HFFc6 (cell line): Measurements from ENCODE around the gene ELFN1. TPM values are rescaled to one million over a fixed set of nuclear protein-coding genes. Genes with fewer than 3 reads are reported as not detected.

Source experiments
- DNase-seq: peaks from one replicate; pipeline ENCODE4 v3.0.0-alpha.2; 2018
- H3K27ac Mint-ChIP-seq: 2 replicates; pipeline ENCODE4 v1.8.0; 2020; ENCODE audit warnings: mild to moderate bottlenecking, mixed read lengths
- H3K27me3 Mint-ChIP-seq: 2 replicates; pipeline ENCODE4 v1.8.0; 2021; ENCODE audit warnings: mild to moderate bottlenecking, moderate library complexity, mixed read lengths; ENCODE audit not compliant: insufficient read depth
- H3K36me3 Mint-ChIP-seq: 2 replicates; pipeline ENCODE4 v1.8.0; 2021; ENCODE audit warnings: low read depth, mixed read lengths
- H3K4me1 Mint-ChIP-seq: 2 replicates; pipeline ENCODE4 v1.8.0; 2020; ENCODE audit warnings: low read depth, mixed read lengths
- H3K4me3 Mint-ChIP-seq: 2 replicates; pipeline ENCODE4 v1.8.0; 2020; ENCODE audit warnings: mild to moderate bottlenecking, moderate library complexity, mixed read lengths
- H3K9me3 Mint-ChIP-seq: 2 replicates; pipeline ENCODE4 v1.8.0; 2020; ENCODE audit warnings: mild to moderate bottlenecking, mixed read lengths
- CTCF ChIP-seq: fragments of 200-600 bp; sonication (generic); IDR thresholded peaks from 2 replicates; pipeline ENCODE4 v1.5.0; 2021; ENCODE audit warnings: antibody characterized with exemption, mild to moderate bottlenecking
- total RNA-seq, 6 experiments: library from RNA; stranded (reverse); fragmentation: NEBNext Ultra II Directional; extraction: Animal tissue kit (Norgen Biotek cat#: 25700); gene quantifications; 2 replicates in 1 of 6; 3 replicates in 5 of 6; pipeline ENCODE4 v1.2.3, GENCODE V29; 2021

Gene ELFN1
- total RNA-seq, 6 experiments from 2014 or later: 1.5 to 4.2 (median 1.6) TPM

- DNase-seq: no peak
- Mint-ChIP-seq H3K4me3 (no peak overlapping the region), H3K9me3 (peaks cover 17% of the 10 kb centered on the region), H3K4me1 (no peaks in the 10 kb centered on the region), H3K27me3 (peaks cover 5% of the 10 kb centered on the region), H3K27ac (no peak overlapping the region), H3K36me3 (peaks cover 16% of the 10 kb centered on the region)
- TF ChIP-seq CTCF: no peak
These were observed 57.0 kb downstream of the ELFN1 start for GRCh38 chr7:1727079-1727478.

GRCh38 chr7:1727812-1728570 is 57.9 kb downstream of the ELFN1 start:
- Mint-ChIP-seq H3K36me3 (peaks cover 16% of the 10 kb centered on the region), H3K4me1 (no peaks in the 10 kb centered on the region)
- no peak for TF ChIP-seq CTCF

GRCh38 chr7:1729183-1729582 is 59.1 kb downstream of the ELFN1 start:
- no peak for TF ChIP-seq CTCF
- Mint-ChIP-seq H3K36me3 (peaks cover 16% of the 10 kb centered on the region), H3K9me3 (peaks cover 17% of the 10 kb centered on the region), H3K4me3 (no peak overlapping the region), H3K27me3 (peaks cover 10% of the 10 kb centered on the region), H3K27ac (no peak overlapping the region), H3K4me1 (no peaks in the 10 kb centered on the region)
- DNase-seq: no peak

More at GRCh38 chr7:1727812-1728570, 57.9 kb downstream of the ELFN1 start:
- Mint-ChIP-seq H3K27ac (no peak overlapping the region), H3K4me3 (no peak overlapping the region), H3K27me3 (peaks cover 5% of the 10 kb centered on the region), H3K9me3 (peaks cover 17% of the 10 kb centered on the region)
- no peak for DNase-seq

- peaks cover 16% of the 10 kb centered on the region for H3K36me3 Mint-ChIP-seq
- H3K4me1 Mint-ChIP-seq: no peaks in the 10 kb centered on the region
- no peak for DNase-seq
- H3K9me3 Mint-ChIP-seq: peaks cover 17% of the 10 kb centered on the region
- H3K4me3 Mint-ChIP-seq: no peak overlapping the region
- H3K27me3 Mint-ChIP-seq: peaks cover 11% of the 10 kb centered on the region
- no peak overlapping the region for H3K27ac Mint-ChIP-seq
- TF ChIP-seq CTCF: no peak
These were observed 59.7 kb downstream of the ELFN1 start for GRCh38 chr7:1729773-1730172.

GRCh38 chr7:1732072-1732471 is 62.0 kb downstream of the ELFN1 start:
- no peaks in the 10 kb centered on the region for H3K4me1 Mint-ChIP-seq
- peaks cover 16% of the 10 kb centered on the region for H3K36me3 Mint-ChIP-seq
- no peak overlapping the region for H3K4me3 Mint-ChIP-seq
- TF ChIP-seq CTCF: no peak
- H3K27ac Mint-ChIP-seq: no peak overlapping the region
- no peak for DNase-seq
- H3K9me3 Mint-ChIP-seq: peaks cover 17% of the 10 kb centered on the region
- peaks cover 9% of the 10 kb centered on the region for H3K27me3 Mint-ChIP-seq
